Progenitor cell of endocrine pancreas (in vitro differentiated cells): ENCODE data around the gene DOK4. TPM values are rescaled to one million over a fixed set of nuclear protein-coding genes. Genes with fewer than 3 reads are reported as not detected.
"Not testable (repeated sequence)": the region's sequence is repeated elsewhere in the genome, so short reads cannot be mapped to it uniquely, and the experiment has no call there.

Source experiments
- DNase-seq: peaks from one replicate; pipeline ENCODE4 v3.0.0; 2021; ENCODE audit warnings: low spot score; ENCODE audit not compliant: unreplicated experiment
- H3K27ac Mint-ChIP-seq: 2 replicates; pipeline ENCODE4 v1.8.0; 2021; ENCODE audit warnings: mild to moderate bottlenecking, moderate library complexity, mixed read lengths
- H3K27me3 Mint-ChIP-seq: 2 replicates; pipeline ENCODE4 v1.8.0; 2021; ENCODE audit warnings: mixed read lengths
- H3K36me3 Mint-ChIP-seq: 2 replicates; pipeline ENCODE4 v1.8.0; 2022; ENCODE audit warnings: mixed read lengths; ENCODE audit not compliant: insufficient read depth
- H3K4me1 Mint-ChIP-seq: 2 replicates; pipeline ENCODE4 v1.8.0; 2021; ENCODE audit warnings: low read depth, mixed read lengths
- H3K4me3 Mint-ChIP-seq: 2 replicates; pipeline ENCODE4 v1.8.0; 2021; ENCODE audit warnings: low read depth, mild to moderate bottlenecking, moderate library complexity, mixed read lengths
- H3K9me3 Mint-ChIP-seq: 2 replicates; pipeline ENCODE4 v1.8.0; 2021; ENCODE audit warnings: low read depth, mixed read lengths
- CTCF ChIP-seq: fragments of 200-600 bp; sonication (generic); IDR thresholded peaks from one replicate; pipeline ENCODE4 v1.5.0; 2021; ENCODE audit warnings: antibody characterized with exemption, mild to moderate bottlenecking; ENCODE audit not compliant: unreplicated experiment
- total RNA-seq: library from RNA; stranded (reverse); gene quantifications from 2 replicates; pipeline ENCODE4 v1.2.1, GENCODE V29; 2021

DOK4 gene
- total RNA-seq, 1 donor from 2014 or later = 35.0 TPM

GRCh38 chr16:57446531-57447185 is 39.6 kb downstream of the DOK4 start:
- peak overlapping the region; percentile 96 for H3K27ac Mint-ChIP-seq
- no peak for TF ChIP-seq CTCF
- H3K4me3 Mint-ChIP-seq = peak overlapping the region; percentile 89
- H3K36me3 Mint-ChIP-seq = peaks cover 8% of the 10 kb centered on the region
- H3K27me3 Mint-ChIP-seq = no peaks in the 10 kb centered on the region
- no peaks in the 10 kb centered on the region for H3K9me3 Mint-ChIP-seq
- H3K4me1 Mint-ChIP-seq = peaks cover 14% of the 10 kb centered on the region
- DNase-seq = no peak

GRCh38 chr16:57445510-57445909 is 40.8 kb downstream of the DOK4 start:
- peaks cover 13% of the 10 kb centered on the region for H3K36me3 Mint-ChIP-seq
- peaks cover 14% of the 10 kb centered on the region for H3K4me1 Mint-ChIP-seq
- H3K27me3 Mint-ChIP-seq = no peaks in the 10 kb centered on the region
- no peak for DNase-seq
- TF ChIP-seq CTCF = no peak
- no peak overlapping the region for H3K27ac Mint-ChIP-seq
- H3K9me3 Mint-ChIP-seq = peaks cover 7% of the 10 kb centered on the region
- H3K4me3 Mint-ChIP-seq = no peak overlapping the region

GRCh38 chr16:57444711-57445110 is 41.6 kb downstream of the DOK4 start:
- Mint-ChIP-seq H3K36me3 (peaks cover 21% of the 10 kb centered on the region), H3K4me1 (peaks cover 14% of the 10 kb centered on the region), H3K27ac (no peak overlapping the region), H3K27me3 (no peaks in the 10 kb centered on the region), H3K9me3 (peaks cover 10% of the 10 kb centered on the region), H3K4me3 (no peak overlapping the region)
- no peak for TF ChIP-seq CTCF
- no peak for DNase-seq

- not testable (repeated sequence) for H3K4me1 Mint-ChIP-seq, H3K27me3 Mint-ChIP-seq, DNase-seq, H3K27ac Mint-ChIP-seq, H3K9me3 Mint-ChIP-seq, H3K4me3 Mint-ChIP-seq
- H3K36me3 Mint-ChIP-seq = peaks cover 36% of the 10 kb centered on the region
Measured at GRCh38 chr16:57440551-57440950, 45.7 kb downstream of the DOK4 start.

GRCh38 chr16:57439947-57440346 is 46.3 kb downstream of the DOK4 start:
- H3K27me3 Mint-ChIP-seq, H3K4me3 Mint-ChIP-seq, DNase-seq, H3K27ac Mint-ChIP-seq, H3K9me3 Mint-ChIP-seq, H3K4me1 Mint-ChIP-seq: not testable (repeated sequence)
- peaks cover 37% of the 10 kb centered on the region for H3K36me3 Mint-ChIP-seq

- no peak for TF ChIP-seq CTCF
- peaks cover 7% of the 10 kb centered on the region for H3K9me3 Mint-ChIP-seq
- H3K36me3 Mint-ChIP-seq = peaks cover 38% of the 10 kb centered on the region
- no peak overlapping the region for H3K27ac Mint-ChIP-seq
- no peak overlapping the region for H3K4me3 Mint-ChIP-seq
- no peaks in the 10 kb centered on the region for H3K4me1 Mint-ChIP-seq
- DNase-seq = no peak
- no peaks in the 10 kb centered on the region for H3K27me3 Mint-ChIP-seq
Measured at GRCh38 chr16:57435838-57436237, 50.5 kb downstream of the DOK4 start.
